GM18520 (cell line): Measurements from ENCODE around the gene RTN4.

ENCODE experiments used
- ATAC-seq: cut with Tn5 transposase; IDR thresholded peaks from one replicate; pipeline ENCODE4 v1.9.1; 2021; ENCODE audit not compliant: unreplicated experiment

RTN4 gene

DNA sequence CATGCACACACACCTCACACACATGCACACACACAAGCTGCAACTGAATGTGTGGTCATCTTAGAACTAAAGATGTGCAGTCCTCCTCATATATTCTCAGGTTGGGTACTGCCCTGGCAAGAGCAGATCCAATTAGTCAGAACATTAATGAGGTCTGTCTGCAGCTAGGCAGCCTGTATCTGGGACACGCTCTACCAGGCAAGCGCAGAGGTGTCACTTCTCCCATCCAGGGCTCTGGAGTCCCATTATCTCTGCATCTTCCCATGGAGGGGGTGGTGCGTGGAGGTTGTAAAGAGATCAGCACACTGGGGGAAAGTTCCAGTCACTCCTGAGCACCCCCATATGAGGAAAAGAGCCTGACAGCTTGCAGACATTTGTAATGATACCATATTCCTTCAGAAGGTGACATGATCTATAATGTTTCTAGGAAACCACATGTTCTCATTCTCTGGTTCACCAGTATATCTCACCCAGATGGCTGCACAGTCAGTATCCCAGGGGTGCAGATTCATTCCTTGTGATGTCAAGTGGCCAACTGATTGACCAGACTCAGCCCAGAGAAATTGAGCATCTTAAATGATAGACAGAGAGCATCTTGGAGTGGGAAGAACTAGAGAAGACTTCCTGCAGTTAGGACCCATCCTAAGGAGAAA lies 95.4 kb downstream of the RTN4 start:
- ATAC-seq: no peak

DNA sequence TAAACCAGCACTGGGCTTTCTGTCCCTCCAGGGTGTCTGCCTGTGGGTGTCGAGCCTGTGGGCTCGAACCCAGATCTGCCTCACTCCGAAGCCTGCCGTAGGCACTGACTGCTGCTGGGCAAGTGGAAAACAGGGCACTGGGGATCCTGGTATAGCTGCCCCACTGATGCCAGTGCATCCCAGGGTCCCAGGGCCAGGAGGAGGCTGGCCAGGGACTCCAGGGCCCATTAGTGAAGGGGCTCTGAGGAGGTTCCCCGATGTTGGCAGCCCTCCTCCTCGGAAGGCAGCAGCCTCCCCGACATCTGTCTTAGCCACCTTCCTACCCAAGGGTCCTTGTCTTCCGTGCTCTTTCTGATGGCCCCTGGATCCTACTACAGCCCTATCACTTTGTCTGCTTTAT lies 96.1 kb downstream of the RTN4 start:
- no peak for ATAC-seq

DNA sequence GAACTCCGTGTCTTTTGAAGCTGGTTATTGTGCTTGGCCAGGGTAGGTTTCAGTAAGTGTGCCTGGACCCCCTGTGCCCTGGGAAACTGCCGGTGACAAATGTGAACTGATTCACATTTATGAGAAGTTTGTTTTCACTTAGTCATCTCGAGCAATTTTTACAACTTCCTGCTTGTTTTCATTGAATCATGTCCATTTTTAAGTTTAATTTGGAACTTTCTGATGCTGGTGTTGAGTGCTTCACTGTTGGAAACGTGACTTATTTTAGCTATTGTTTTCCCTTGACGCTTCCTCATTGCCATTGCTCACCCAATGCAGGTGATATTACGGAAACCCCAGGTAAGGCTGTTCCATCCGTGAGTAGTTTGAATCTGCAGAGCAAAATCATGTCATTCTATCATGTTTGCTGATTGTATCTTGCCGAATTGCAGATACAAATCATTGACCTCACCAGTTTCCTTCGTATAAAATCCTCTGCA lies 97.2 kb downstream of the RTN4 start:
- no peak for ATAC-seq

DNA sequence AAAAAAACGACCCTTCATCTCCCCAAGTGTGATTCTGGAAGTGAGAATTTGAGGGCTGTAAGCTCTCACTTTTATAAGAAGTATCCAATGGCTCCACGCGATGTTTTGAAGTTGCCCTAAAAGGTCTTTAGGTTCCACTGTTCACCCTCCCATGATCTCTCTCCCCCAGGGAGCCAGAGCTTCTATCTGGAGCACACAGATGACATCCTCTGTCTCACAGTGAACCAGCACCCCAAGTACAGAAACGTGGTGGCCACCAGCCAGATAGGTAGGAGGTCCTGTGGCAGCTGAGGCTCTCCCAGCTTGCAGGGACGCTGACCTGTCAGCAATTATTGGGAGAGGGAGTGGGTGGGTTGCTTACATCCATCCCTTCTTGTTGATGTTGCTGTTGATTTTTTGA lies 97.8 kb downstream of the RTN4 start:
- ATAC-seq: no peak

GRCh38 chr2:54950811-54951210 lies 99.4 kb downstream of the RTN4 start:
- no peak for ATAC-seq

- no peak for ATAC-seq
These were observed 100.8 kb downstream of the RTN4 start for GRCh38 chr2:54949431-54949830.

- ATAC-seq: no peak
These were observed 102.1 kb downstream of the RTN4 start for GRCh38 chr2:54948120-54948519.

- no peak for ATAC-seq
These were observed 102.6 kb downstream of the RTN4 start for GRCh38 chr2:54947646-54948045.

GRCh38 chr2:54947136-54947535 lies 103.1 kb downstream of the RTN4 start:
- no peak for ATAC-seq

DNA sequence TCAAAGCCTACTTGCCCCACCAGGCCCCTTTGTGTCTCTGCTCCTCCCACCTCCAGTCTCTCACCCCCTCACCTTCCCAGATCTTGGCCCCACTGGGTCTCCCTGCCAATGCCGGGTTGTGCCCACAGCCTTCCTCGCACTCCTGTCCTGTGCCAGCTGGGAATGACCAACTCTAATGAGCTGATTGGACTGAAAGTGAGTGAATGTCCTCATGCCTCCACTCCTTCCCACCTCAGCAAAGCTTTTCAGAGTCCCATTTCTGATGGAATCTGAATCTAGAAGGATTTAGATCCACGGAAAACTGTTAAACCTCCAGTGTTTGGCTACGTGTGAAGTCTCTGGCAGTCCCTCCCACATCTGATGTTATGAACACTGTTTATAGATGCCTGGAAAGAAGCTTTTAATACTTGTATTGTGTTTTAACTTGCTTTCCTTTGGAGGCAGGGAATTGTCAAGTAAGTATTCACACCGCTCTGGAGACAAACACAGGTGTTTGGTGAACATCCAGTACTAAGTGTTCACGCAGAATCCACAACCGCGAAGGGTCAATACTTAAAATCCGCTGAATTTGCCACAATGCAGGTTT lies 103.9 kb downstream of the RTN4 start:
- no peak for ATAC-seq

DNA sequence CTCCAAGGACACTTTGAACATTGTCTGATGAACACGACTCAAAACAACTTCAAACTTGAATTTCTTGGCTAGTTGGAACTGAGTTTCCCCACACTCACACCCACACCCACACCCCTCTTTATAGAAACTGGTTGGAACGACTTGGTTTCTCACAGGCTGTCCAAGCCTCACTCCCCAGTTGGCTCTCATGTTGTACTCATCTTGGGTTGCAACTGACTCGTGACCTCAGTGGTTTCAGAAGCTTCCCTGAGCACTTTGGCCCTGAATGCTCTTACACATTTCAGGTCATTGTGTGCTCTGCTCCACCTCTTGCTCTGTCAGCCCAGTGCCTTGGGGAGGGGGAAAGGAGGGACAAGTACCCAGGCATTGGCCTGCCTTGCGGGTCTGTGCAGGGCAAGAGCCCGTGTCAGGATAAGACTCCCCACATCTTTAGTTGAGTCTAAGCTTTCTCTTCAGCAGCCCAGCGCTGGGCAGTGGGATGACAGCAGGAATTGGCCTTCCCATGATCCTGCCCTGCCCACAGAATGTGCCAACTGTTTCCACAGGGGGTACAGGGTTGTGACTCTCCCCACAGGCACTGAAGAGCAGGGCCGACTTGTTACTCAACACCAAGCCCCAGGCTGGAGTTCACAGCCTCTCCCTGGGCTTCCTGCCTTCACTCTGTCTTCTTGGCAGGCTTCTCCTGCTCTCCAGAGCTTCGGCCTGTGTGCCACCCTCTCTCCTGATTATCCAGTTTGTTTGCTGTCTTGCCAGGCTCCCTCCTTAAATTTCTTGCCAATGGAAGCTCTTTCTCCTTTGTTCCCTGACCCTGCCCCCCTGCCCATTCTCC lies 104.6 kb downstream of the RTN4 start:
- ATAC-seq: peak; percentile 64

DNA sequence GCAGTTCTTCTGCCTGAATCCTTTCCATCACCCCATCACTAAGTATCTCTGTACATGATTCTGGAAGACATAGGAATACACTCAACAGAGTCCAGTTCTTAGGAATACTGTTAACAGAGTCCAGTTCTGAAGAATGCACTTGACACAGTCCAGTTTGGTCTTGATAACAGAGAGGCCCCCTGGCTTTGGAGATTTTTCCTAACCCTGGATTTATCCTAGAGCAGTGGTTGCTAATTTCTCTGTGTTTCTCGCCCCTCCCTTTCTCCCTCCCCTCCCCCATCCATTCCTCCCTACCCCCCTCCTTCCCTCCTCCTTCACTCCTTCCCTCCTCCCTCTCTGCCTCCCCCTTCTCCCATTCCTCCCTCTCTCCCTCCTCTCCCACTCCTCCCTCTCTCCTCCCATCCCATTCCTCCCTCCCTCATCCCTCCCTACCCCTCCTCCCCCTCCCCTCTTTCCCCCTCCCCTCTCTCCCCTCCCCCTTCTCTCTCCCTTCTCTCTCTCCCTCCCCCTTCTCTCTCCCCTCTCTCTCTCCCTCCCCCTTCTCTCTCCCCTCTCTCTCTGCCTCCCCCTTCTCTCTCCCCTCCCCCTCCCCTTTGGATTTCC lies 105.4 kb downstream of the RTN4 start:
- no peak for ATAC-seq

- no peak for ATAC-seq
These were observed 107.9 kb downstream of the RTN4 start for GRCh38 chr2:54942373-54942772.

DNA sequence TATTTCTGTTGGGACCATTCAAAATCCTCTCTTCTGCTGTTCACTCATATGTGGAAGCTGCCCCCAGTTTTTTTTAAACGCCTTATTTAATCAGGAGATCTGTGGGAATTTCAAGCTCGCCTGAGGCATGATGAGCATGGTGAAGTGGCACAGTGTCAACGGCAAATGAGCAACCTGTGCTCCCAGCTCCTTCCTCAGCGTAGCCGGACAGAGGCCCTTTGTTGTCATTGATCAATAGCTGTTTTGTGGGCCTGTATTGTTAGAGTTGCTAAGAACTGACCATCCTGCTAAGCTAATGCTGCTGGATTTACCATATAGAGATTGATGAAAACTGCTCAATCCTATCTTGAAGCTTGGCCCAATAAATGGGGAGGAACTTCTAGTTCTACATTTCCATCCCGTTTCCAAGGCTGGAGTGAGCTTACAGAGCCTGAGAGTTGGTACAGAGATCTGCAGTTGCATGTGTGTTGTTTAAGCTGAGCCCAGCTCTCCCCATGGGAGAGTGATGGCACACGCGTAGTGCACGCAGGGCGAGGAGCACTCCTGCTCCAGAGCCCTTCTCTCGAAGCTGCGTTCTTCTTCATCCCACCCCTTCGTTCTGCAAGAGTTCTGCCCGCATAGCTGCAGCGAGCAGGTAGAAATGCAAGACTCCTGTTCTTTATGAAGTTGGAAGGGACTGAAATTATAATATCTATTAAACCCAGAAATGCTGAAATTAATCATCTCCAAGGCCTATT lies 108.8 kb downstream of the RTN4 start:
- no peak for ATAC-seq

- ATAC-seq: no peak
These were observed 109.5 kb downstream of the RTN4 start for GRCh38 chr2:54940723-54941122.

- no peak for ATAC-seq
These were observed 110.7 kb downstream of the RTN4 start for GRCh38 chr2:54939446-54940118.

- no peak for ATAC-seq
These were observed 113.5 kb downstream of the RTN4 start for GRCh38 chr2:54936766-54937165.

- no peak for ATAC-seq
These were observed 114.9 kb downstream of the RTN4 start for GRCh38 chr2:54935389-54935788.

DNA sequence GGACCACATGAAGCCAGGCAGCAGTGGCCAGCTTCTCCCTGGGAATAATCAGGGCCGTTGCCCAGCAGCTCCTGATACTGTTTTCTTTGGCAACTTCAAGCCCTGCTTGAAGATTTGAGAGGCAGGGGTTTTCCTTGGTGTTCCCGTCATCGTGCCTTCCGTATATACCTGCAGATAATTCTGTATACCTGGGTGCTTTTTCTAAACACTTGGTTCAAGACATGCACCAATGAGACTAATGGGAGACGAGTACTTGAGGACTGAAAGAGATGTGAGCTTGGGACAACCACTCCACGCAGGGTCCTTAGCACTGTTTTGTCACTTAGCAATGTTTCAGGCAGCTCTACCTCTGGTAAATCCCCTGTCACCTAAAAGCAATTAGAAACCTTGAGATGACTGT lies 118.8 kb downstream of the RTN4 start:
- no peak for ATAC-seq

GRCh38 chr2:54928719-54929118 lies 121.5 kb downstream of the RTN4 start:
- no peak for ATAC-seq
